ENCODE measurements around the gene LPP. TPM values are rescaled to one million over a fixed set of nuclear protein-coding genes. Genes with fewer than 3 reads are reported as not detected.
A peak's percentile ranks its signal among the peaks of the same experiment; 100 is the strongest.

The LPP gene
- polyA plus RNA-seq, 3 donors, result 22.8 to 30.0 (median 26.9) TPM

DNA sequence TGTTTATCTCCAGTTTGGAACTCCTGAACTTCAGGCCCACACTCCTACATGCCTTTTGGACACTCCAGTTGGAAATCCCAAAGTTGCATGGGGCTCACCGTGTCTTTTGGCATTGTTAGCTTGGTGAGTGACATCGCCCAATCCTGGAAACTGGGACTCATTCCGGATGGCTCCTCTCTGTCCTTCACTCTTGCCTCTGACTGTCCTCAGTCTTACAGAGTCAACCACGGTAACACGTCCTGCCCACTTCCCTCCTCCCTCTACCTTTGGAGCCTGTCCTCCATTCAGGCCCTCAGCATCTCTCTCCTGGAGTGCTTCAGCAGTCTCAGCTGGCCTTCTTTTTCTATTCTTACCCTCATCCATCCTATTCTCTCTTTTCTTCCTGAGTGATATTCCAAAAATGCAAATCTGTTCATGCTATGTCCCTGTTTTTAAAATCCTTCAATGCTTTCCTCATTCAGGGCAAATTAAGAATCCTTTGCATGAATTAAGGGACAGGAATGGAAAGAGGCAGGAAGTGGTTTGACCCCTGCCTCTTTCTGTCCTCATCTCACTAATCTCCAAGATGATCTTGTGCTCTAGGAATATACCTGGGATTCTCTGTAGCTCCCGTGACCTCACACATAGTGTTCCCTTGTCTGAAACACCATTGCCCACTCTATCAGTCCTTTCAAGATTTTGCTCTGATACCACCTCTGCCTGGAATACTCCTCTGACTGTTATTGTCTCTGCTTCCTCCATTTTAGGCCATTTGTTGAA is 42.5 kb downstream of the LPP start:
- no peak for DNase-seq

DNA sequence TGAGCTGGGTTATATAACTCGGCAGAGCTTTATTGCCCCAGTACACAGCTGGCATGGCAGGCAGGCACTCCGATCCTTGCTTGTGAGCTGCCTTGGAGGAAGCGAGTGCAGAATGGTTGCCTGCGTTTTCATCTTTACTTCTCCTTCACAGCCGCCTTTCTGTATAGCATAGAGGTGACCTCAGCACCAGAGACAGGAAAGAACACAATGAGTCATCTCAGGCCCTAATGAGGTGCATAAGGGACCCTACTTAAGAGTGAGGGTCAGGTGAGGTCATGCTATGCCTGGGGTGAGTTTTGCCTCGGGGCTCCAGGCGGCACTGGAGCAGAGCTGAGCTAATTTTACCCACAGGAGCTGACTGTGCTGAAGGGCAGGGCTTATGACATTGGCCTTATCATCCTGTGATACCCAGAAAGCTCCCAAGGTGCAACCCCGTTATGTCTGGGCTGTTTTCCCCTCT is 43.5 kb downstream of the LPP start:
- no peak for DNase-seq

DNA sequence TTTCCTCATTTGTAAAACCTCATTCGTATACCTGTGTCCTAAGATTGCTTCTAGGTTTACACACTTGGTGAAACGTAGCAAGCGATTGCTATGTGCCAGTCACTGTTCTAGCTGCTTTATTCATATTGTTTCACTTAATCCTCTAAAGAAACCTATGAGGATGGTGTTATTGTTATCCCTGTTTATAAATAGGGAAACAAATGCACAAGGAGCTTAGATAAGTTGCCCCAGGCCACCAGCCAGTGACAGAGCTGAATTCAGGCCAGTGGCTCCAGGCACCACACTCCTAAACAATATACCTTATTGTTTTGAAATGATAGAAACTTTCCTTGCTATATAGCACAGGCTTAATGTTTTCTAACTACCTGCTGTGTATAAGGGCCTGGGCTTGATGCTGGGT is 44.0 kb downstream of the LPP start:
- no peak for DNase-seq

DNA sequence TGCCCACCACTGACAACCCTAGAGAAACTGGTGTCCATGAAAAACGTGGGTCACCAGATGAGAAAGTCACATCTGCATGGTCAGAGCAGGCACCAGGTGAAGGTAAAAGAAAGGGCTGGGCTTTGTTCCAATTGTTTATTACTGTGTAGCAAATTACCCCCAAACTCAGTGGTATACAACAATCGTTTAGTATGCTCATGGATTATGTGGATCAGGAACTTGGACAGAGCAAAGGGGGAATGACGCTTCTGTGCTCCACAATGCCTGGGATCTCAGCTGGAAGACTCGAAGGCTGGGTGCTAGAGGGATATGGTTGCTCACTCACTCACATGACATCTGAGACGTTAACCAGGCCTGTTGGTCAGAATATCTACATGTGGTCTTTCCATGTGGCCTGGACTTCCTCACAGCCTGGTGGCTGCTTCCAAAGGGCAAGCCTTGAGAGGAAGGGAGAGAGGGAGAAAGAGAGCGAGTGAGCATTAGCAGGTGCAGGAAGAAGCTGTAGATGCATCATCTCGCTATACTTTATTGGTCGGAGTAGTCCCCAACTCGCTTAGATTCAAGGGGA is 44.9 kb downstream of the LPP start:
- DNase-seq, result no peak

DNA sequence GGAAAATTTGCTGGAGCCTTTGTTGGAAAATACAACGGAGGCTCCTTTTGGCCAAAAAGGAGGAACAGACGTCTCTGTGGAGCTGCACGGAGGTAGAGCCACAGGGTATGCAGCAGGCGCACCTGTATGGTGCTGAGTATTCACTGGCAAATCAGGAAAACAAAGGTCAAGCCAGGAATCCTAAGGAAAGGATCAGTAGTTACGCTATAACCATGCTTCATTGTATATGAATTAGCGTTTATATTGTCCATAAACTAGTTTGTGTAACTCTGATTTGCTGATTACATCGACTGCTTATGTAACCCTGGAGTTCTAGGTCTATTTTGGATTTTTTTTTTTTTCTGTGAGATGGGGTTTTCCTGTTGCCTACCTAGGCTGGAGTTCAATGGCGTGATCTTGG is 45.4 kb downstream of the LPP start:
- DNase-seq, result no peak

DNA sequence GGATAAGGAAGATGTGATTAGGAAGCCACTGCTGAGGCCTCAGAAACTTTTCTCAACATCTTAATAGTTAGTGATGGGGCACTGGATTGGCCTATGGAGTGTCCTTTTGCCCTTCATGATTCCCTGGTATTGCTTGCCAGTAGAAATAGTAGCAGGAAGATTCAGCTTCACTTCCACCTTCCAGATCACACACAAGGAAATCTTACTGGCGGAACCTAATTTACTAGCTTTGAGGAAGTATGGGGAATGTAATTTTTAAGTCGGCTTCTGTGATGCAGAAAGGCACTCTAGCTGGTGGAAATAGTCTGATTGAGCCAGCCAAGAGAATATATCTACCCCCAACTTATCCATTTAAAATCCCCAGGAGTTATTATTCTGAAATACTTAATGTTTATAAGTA is 46.5 kb downstream of the LPP start:
- no peak for DNase-seq

DNA sequence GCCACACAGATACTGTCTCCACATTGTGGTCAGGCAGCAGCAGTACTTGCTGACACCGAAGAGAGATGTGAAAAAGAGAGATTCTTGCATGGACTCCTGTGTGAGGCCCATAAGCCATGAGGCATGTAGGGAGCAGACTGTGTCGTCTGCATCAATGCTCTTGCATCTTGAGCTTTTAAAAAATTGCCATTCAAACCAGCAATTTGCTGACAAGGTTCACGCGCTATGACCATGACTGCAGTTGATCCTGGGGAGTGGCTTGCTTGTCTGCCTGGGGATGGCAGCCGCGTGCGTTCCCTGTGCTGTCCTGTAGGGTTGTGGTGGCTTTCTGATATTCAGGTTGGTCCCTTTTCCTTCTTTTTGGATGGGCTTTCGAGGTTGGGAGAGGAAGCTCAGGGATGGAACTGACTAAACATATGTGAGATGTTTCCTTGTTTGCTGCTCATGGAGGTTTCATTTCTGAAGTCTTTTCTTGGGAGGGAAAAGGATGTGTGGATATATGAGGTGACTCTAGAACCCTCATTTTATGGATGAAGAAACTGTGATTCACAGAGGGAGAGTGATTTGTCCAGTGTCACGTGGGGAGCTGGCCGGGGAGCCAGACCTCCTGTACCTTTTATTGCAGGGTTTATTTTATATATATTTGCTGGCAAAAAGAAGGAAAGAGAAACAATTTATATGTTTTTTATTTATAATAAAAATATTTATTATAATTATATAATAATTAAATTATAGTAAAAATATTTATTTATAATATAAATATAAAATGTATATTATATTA is 48.6 kb downstream of the LPP start:
- no peak for DNase-seq

DNA sequence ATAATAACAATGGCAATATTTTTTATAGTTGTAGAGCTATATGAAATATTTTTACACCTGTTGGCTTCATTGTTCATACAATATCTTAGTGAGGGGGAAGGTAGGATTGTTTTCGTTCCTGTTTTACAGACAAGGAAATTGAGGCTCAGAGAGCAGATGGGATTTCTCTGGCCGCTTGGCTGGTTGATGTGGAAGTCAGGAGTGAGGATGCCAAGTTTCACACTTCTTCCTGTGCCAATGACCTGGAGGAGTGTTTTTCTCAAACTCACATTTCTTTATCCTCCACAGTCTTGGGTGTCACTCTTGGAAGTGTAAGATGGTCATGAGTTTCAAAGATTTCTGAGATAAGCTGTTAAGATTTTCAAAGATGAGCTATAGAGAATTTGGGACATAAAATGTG is 50.6 kb downstream of the LPP start:
- DNase-seq, result no peak

DNA sequence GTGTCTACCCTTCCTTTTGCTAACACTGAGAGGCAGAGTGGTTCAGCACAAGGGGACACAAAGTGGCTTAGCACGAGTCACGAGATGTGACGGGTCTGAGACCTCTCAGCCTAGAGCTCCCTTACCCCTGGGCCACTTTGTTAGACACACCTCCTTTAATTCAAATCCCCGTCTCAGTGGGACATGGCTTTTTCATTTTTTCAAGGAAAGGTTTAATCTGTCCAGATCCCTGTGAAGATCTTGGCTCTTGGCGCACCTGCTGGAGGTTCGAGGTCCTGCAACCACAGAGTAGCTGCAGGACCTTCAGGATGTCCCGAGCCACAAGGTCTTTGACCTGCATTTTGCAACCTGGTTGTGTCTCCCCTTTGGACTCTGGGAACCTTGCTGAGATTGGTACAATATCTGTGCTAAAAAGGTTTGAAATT is 52.0 kb downstream of the LPP start:
- DNase-seq, result no peak

DNA sequence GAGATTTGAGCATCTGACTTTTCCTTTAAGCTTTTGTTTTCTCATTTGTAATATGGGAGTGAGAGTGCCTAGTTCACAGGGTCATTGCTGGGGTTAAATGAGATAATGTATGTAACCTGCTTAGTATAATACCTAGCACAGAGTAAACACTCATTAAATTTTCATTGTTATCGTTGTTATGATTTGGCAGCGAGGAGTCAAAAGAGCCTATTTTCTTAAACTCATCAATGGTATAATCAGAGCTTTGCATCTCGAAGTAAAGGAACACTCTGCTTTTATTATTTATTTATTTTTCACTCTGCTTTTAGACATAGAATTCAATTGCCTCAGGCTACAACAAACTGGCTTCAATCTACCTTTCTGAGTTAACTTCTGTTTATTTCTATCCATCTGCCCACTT is 52.8 kb downstream of the LPP start:
- DNase-seq, result no peak

DNA sequence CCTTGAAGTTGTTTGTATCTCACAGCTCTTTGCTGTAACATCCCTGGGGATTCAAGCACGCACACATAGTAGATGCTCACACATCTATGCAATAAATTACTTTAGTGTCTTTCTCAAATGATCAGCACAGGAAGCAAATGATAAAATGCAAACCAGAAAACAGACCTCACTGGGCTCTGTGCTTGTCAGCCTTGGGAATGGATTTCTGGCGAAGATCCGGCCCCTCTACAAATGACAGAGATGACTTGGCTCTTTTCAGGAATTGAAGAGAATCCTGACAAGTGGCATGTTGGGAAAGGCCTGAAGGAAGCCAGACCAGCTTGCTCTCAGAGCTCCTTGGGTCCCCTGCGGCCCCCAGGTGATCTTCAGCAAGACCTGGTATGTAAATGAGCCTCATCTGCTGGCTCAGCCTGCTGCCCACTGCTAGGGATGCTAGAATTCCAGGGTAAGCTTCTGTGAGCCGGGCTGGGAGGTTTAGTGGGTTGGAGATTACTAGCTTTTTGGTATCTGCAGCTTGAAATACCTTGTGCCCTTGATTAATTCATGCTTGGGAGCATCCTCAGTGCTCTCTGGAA is 54.1 kb downstream of the LPP start:
- no peak for DNase-seq

DNA sequence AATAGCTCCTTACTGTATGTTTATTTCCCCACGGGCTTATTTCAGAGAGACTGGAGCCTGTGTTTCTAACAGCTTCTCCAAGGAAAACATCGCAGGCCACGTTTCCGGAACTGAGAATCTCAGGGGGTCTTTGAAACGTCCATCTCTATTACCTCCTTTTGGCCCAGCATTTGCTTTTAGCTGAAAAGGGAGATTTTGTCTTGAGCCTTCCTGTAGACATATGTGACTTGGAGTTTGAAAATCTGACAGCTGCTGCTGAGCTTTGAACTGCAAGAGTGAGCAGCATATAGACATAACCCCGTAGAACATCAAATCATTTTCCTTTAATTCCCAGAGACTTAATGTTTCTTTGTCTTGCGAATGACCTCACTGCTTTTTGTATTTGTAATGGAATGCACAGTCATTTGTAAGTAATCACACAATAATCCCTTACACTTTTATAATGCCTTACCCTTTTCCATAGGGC is 54.6 kb downstream of the LPP start:
- peak; percentile 46 for DNase-seq

DNA sequence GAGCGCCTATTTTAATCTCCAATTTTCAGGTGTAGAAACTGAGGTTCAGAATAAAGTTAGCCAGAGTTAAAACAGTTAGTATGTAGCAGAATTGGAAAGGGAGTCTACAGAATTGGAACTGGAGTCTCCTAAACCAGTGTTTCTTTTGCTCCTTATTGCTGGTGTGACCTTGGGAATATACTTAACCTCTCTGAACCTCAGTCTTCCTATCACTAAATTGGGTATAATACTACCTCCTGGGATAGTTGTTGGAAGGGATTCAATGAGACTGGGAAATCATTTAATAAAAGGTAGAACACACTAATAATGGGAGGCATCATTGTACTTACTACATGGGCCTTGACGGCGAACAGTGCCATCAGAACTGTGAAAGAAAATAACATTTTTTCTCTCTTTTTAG is 55.1 kb downstream of the LPP start:
- DNase-seq, result no peak

DNA sequence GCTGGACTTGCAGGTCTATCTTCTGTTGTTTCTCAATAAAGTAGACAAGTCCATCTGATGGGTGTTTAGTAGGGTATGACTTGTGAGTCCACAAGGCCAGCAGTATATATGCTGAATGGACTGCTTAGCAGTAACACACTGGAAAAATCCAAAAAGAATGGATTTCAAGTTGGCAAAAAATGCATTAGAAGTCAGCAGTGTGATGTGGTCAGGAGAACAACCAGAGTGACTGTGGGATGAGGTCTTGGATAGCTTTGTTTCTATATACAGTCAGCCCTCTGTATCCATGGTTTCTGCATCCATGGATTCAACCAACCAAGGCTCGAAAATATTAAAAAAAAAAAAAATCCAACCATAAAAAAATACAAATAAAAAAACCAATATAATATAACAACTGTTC is 55.8 kb downstream of the LPP start:
- no peak for DNase-seq

DNA sequence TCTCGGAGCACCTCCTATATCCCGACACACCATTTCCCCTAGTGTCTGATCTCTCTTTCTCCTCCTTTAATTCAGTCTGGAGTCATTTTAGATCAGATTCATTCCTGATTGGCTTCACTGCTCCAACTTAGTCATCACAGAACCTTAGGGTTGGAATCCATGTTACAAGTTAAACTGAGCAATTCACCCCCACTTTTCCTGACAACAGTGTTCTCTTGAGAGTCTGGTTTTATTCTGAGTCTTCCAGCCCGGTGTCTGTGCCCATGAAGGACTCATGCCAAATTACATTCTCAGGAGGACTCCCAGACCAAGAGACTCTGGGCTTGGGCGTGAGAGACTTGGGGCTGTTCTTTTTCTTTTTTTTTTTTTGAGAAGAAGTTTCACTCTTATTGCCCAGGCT is 57.5 kb downstream of the LPP start:
- no peak for DNase-seq

DNA sequence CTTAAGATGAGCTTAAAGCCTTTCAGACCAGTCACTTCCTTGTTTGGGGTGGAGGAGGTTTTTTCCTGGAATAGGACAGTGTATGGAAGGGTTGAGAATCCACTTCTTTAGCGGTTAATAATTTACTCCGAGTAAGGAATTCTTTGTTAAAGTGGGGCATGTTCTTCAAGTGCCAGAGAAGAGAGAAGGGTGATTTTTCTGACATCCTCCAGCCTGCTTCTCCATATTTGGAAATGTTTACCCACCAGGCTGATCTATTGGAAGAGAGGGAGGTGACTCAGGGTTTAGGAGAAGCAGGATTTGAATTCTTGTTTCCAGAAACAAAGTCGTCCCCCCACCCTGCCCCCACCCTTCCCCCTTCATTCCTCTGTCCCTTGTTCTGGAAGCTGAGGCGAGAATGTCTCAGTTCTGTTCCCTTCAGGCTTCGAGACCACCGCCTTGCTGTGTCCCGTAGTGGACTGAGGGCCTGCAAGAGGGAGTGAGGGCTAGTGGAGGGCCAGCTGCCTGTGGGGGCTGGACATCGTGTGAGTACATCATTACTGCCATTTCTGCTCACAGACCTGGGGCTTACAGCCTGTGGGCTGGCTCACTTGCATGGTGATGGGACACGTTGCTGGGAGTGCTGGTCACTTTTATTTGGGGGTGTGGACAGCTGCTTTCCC is 58.5 kb downstream of the LPP start:
- DNase-seq, result peak; percentile 28

DNA sequence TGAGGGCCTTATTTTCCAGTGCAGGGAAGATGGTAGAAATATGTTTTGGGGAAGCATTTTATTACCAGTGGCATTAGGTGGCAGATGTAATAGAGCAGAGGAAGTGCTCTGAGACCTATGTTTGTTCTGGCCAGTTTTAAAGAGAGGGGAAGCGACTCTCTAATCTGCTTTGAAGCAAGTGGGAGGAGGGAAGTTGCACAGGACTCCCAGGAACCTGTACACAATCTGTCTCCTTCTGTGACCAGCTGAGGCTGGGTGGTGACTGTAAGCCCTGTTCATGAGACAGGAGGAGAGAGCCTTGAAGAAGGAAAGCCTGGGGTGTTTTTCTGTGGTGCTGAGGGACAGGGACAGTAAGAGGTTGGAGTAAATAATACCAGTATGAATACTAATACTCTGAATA is 60.5 kb downstream of the LPP start:
- DNase-seq, result no peak

DNA sequence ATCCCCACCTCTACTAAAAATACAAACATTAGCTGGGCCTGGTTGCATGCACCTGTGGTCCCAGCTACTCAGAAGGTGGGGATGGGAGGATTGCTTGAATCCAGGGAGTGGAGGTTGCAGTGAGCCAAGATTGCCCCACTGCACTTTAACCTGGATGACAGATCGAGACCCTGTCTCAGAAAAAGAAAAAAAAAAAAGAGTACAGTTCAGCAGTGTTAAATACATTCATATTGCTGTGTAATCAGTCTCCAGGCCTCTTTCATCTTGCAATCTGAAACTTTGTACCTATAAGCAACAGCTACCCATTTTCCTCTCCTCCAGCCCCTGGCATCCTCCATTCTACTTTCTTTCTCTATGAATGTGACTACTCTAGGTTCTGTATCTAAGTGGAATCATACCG is 61.2 kb downstream of the LPP start:
- DNase-seq, result no peak

DNA sequence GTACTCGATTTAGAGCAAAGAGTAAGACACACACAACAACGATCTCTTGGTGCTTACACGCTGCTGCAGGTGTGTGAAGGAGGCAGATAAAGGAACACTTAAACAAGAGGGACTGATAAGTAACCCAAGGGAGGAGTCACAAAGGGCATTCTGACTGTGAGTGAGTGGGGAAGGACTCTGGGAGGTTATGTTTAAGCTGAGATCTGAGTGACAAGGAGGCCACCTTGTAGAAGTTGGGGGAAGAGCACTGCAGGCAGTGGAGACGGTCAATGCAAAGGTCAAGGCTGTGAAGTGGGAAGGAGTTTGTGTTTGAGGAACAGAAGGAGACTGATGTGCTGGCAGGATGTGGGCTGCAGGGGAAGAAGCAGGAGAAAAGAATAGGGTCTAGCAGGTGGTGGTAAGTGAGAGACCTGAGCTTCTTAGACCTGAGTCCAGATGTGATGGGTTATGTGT is 63.1 kb downstream of the LPP start:
- no peak for DNase-seq

DNA sequence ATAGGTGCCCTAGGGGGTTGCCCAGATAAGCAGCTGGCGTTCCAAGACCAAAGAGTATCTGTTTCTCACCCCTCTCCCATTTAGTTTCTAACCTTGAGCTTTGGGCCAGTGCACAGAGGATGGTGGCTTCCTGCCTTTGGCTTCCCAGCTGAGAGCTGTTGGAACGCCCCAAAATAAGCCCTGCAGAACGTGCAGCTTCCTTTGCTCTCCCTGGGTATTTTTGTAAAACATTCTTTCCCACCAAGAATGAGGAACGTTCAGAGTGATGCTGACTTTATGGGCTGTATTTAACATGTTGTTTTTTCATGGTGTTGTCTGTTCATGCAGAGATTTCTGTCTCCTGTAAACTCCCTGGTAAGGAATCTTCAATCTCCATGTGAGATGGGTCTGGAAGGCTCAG is 63.8 kb downstream of the LPP start:
- DNase-seq, result no peak

DNA sequence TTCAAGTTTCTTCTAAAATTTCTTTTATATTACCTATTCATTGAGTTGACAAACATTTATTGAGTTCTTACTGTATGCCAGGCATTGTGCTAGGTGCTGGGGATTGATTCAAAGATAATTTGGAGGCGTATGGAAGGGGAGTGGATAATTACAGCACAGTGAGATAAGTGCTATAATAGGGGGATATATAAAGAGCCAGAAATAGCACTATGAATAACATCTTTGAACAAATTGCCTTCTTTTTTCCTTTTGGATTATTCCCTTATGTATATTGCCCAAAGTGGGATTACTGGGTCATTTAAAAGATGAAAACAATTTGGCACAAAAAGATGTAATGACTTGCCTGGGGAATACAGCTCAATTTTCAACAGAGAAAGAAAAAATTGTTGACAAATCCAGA is 64.6 kb downstream of the LPP start:
- no peak for DNase-seq

DNA sequence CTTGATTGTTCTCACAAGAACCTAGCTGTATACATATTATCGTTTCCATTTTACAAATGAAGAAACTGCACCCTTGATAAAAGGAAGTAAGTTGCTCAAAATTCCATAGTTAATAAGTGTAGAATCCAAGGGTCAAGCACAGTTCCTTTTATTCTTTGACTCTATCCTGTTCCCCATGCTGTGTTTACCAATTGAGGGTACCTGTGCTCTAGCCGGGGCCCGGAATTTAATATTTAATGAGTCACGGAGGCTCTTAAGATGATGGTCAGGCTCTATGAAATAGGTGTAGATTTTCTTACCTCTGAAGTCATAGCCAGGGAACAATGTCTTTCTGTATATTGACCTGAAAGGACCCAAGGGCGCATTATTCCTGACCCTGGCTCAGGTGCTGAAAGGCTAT is 65.2 kb downstream of the LPP start:
- DNase-seq, result no peak
